ENCODE results near the gene SHQ1. TPM values are rescaled to one million over a fixed set of nuclear protein-coding genes. Genes with fewer than 3 reads are reported as not detected.

SHQ1 gene
- total RNA-seq, 3 donors from 2014 or later: 18.1 to 31.6 (median 21.4) TPM

GRCh38 chr3:72746430-72747411 is 101.5 kb downstream of the SHQ1 start:
- intact Hi-C loops (cut with DNase I, micrococcal nuclease): no loop called here

GRCh38 chr3:72745146-72745999 is 102.9 kb downstream of the SHQ1 start:
- no peaks in the 10 kb centered on the region for H3K36me3 ChIP-seq (ENCODE audit: low read depth)
- no peak for TF ChIP-seq CTCF (IDR thresholded peaks at IDR 0.05)
- DNase-seq (peak in 2 of 3 donors; percentile 44 to 50), ATAC-seq (peak; percentile 89)
- no peaks in the 10 kb centered on the region for H3K9me3 ChIP-seq
- intact Hi-C loops (cut with DNase I, micrococcal nuclease): no loop called here
- H3K4me3 ChIP-seq: no peak overlapping the region
- peaks cover 5% of the 10 kb centered on the region for H3K4me1 ChIP-seq (ENCODE audit: low read depth)

More at GRCh38 chr3:72746430-72747411, 101.5 kb downstream of the SHQ1 start:
- ATAC-seq (peak; percentile 29), DNase-seq (no peak)
- no peaks in the 10 kb centered on the region for H3K9me3 ChIP-seq
- no peaks in the 10 kb centered on the region for H3K36me3 ChIP-seq (ENCODE audit: low read depth)
- H3K4me1 ChIP-seq (ENCODE audit: low read depth): peaks cover 5% of the 10 kb centered on the region
- TF ChIP-seq CTCF (IDR thresholded peaks at IDR 0.05): no peak
- H3K4me3 ChIP-seq: no peak overlapping the region

- DNase-seq: no peak
- TF ChIP-seq CTCF (IDR thresholded peaks at IDR 0.05): no peak
- peaks cover 9% of the 10 kb centered on the region for H3K4me1 ChIP-seq (ENCODE audit: low read depth)
- H3K9me3 ChIP-seq: no peaks in the 10 kb centered on the region
- intact Hi-C loops (cut with DNase I, micrococcal nuclease): no loop called here
- no peak overlapping the region for H3K4me3 ChIP-seq
- ATAC-seq: no peak
- H3K36me3 ChIP-seq (ENCODE audit: low read depth): no peaks in the 10 kb centered on the region
Observed at GRCh38 chr3:72744330-72744729, 103.9 kb downstream of the SHQ1 start.

- ATAC-seq: peak; percentile 83
- intact Hi-C loops (cut with DNase I, micrococcal nuclease): no loop called here
- no peak overlapping the region for H3K4me3 ChIP-seq
- H3K36me3 ChIP-seq (ENCODE audit: low read depth): no peaks in the 10 kb centered on the region
- peaks cover 3% of the 10 kb centered on the region for H3K9me3 ChIP-seq
- no peak for TF ChIP-seq CTCF (IDR thresholded peaks at IDR 0.05)
- DNase-seq: peak in 2 of 3 donors; percentile 45 to 58
- H3K4me1 ChIP-seq (ENCODE audit: low read depth): peaks cover 14% of the 10 kb centered on the region
Observed at GRCh38 chr3:72739531-72740466, 108.4 kb downstream of the SHQ1 start.

Data from mucosa of descending colon (tissue), 3 donors.